HuH-7 (cell line): ENCODE data around the gene SPRY4.
A peak's percentile ranks its signal among the peaks of the same experiment; 100 is the strongest.
"Not testable (repeated sequence)": the region's sequence is repeated elsewhere in the genome, so short reads cannot be mapped to it uniquely, and the experiment has no call there.

ENCODE experiments used
- DNase-seq: peaks from one replicate; pipeline ENCODE4 v3.0.0; 2011; ENCODE audit warnings: low spot score

Gene SPRY4

GRCh38 chr5:142292808-142293207 lies 32.0 kb downstream of the SPRY4 start:
- DNase-seq, result no peak

DNA sequence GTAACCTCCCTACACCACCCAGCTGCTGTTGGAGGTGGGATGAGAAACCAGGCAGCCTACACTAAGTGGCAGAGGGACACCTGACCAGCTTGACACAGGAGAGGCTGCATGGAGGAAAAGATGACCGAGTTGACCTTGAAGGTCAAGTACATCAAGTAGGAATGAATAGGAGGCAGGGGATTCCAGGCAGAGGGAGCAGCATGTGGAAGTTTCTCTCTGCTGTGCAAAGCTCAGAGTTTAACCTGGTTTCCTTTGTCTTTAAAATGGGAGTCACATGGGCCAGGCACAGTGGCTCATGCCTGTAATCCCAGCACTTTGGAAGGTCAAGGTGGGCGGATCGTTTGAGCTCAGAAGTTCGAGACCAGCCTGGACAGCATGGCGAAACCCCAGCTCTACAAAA lies 32.6 kb downstream of the SPRY4 start:
- no peak for DNase-seq

- DNase-seq, result no peak
These were observed 34.1 kb downstream of the SPRY4 start for GRCh38 chr5:142290577-142291299.

DNA sequence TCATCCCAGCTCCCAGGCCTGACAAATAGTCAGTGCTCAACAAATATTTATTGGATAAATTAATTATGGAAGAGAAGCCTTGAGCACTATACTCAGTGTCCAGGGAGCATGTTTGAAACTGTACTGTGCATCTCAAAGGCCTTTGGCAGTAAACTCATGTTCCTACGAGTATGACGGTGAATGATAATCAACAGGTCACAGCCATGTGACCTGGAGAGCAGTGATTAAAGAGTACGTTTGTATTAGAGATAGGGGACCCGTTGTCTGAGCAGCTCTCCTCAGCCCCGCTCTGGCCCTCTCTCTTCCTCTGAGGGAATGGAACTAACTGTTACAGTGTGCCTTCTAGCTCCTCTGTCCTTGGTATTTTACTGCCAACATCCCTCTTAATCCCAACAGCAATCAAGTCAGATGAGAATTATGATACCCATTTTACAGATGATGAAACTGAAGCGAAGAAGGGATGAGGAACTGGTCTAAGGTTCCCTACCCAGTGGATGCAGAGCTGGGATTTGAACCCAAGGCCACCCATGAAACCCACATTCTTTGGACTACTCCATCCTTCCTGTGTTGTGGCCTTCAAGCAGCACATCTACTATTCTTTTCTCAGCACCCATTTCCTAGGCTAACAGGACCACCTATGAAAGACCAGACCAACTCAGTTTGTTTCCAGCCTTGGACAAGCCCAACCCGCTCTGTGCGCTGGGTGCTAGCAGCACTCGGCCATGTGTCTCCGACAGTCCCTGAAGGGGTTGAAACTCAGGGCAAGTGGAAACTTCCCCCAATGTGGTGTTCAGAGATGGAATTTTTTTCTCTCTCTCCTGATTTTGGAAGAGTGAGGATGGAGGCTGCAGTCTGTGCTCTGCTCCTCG lies 34.9 kb downstream of the SPRY4 start:
- no peak for DNase-seq

DNA sequence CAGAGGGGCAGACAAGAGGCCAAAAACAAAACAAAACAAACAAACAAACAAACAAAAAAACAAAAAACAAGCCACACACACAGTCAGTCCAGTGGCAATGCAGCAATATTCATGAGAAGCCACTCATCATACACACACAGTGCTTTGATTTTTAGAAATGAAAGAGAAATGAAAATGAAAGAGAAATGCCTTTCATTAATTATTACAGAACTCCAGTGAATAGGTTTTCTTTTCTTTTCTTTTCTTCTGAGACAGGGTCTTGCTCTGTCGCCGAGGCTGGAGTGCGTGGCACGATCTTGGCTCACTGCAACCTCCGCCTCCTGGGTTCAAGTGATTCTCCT lies 36.9 kb downstream of the SPRY4 start:
- no peak for DNase-seq

GRCh38 chr5:142287096-142287972 lies 37.5 kb downstream of the SPRY4 start:
- no peak for DNase-seq

- DNase-seq, result no peak
These were observed 38.7 kb downstream of the SPRY4 start for GRCh38 chr5:142286111-142286510.

DNA sequence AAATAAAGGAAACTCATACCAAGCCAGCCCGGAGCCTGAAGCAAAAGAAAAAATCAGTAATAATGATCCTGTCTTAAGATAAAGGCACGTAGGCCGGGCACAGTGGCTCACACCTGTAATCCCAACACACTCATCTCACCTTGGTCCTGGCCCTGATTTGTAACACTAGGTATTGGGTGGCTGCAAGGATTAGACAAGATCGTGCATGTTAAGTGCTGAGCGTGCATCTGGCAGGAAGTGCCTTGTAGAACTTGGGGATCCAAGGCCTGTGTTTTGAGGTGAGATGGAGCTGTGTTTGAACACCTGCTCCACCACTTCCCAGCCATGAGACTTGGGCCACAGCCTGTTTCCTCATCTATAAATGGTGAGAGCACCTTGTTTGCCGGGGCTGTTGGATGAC lies 41.5 kb downstream of the SPRY4 start:
- no peak for DNase-seq

- DNase-seq, result no peak
These were observed 42.9 kb downstream of the SPRY4 start for GRCh38 chr5:142281966-142282365.

- DNase-seq, result no peak
These were observed 43.8 kb downstream of the SPRY4 start for GRCh38 chr5:142281008-142281367.

GRCh38 chr5:142280066-142281007 lies 44.5 kb downstream of the SPRY4 start:
- DNase-seq, result peak; percentile 58

- DNase-seq, result no peak
These were observed 46.2 kb downstream of the SPRY4 start for GRCh38 chr5:142278627-142279026.

GRCh38 chr5:142277796-142278195 lies 47.0 kb downstream of the SPRY4 start:
- no peak for DNase-seq

GRCh38 chr5:142276517-142276916 lies 48.3 kb downstream of the SPRY4 start:
- no peak for DNase-seq

GRCh38 chr5:142275496-142275895 lies 49.3 kb downstream of the SPRY4 start:
- no peak for DNase-seq

GRCh38 chr5:142272596-142272995 lies 52.2 kb downstream of the SPRY4 start:
- DNase-seq, result not testable (repeated sequence)

GRCh38 chr5:142264084-142264483 lies 60.7 kb downstream of the SPRY4 start:
- not testable (repeated sequence) for DNase-seq

- no peak for DNase-seq
These were observed 61.5 kb downstream of the SPRY4 start for GRCh38 chr5:142263346-142263745.

DNA sequence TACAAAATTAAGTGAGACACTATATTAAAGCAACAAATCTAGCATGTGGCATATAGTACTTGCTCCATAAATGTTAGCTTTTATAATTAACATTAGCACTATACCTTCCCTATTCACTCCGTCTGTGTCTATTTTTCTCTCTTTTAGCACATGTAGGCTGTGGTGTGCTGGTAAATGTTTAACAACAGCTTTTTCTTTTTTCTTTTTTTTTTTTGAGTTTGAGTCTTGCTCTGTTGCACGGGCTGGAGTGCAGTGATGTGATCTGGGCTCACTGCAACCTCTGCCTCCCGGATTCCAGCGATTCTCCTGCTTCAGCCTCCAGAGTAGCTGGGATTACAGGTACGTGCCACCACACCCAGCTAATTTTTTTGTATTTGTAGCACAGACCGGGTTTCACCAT lies 62.1 kb downstream of the SPRY4 start:
- DNase-seq, result no peak
